Left lung (tissue), 10 donors: ENCODE measurements around the gene PHLDB2. TPM values are rescaled to one million over a fixed set of nuclear protein-coding genes. Genes with fewer than 3 reads are reported as not detected.

Experiments used
- ATAC-seq: fragments of 200-7000 bp; cut with Tn5 transposase; one replicate; pipeline ENCODE4 v1.9.1; 2020; ENCODE audit warnings: moderate library complexity
- DNase-seq, 4 donors: peaks; one replicate each; pipeline ENCODE4 v3.0.0-alpha.2; 2013 to 2020
- H3K27ac ChIP-seq, 2 donors: fragments of 200-600 bp; sonication (generic) in 1 of 2; one replicate each; pipeline versions ENCODE4 v1.5.0 to v1.8.0; 2020 to 2021
- H3K27me3 ChIP-seq, 2 donors: fragments of 200-600 bp; sonication (generic) in 1 of 2; one replicate each; pipeline versions ENCODE4 v1.5.0 to v1.8.0; 2020 to 2021
- H3K36me3 ChIP-seq, 2 donors: fragments of 200-600 bp; sonication (generic) in 1 of 2; one replicate each; pipeline versions ENCODE4 v1.5.0 to v1.8.0; 2020 to 2021
- H3K4me1 ChIP-seq, 2 donors: fragments of 200-600 bp; one replicate each; pipeline ENCODE4 v1.8.0; 2021
- H3K4me3 ChIP-seq, 2 donors: fragments of 200-600 bp; sonication (generic) in 1 of 2; one replicate each; pipeline versions ENCODE4 v1.5.0 to v1.8.0; 2020 to 2021; ENCODE audit warnings: mild to moderate bottlenecking in 1 of 2
- H3K9me3 ChIP-seq, 2 donors: fragments of 200-600 bp; sonication (generic) in 1 of 2; one replicate each; pipeline versions ENCODE4 v1.5.0 to v1.8.0; 2020 to 2021
- intact Hi-C, 2 donors: fragments of 100-400 bp; cut with DNase I; formaldehyde crosslinking; loops; one replicate each; pipeline versions ENCODE4 v1.11.2 to v1.14.2; 2022
- polyA plus RNA-seq, 6 donors: library from polyadenylated mRNA; unstranded; fragments of 120-200 nt; gene quantifications; one replicate each; pipeline ENCODE4 v1.2.1, GENCODE V29; 2013; ENCODE audit not compliant: insufficient read length in 6 of 6
- total RNA-seq, 2 donors: library from RNA; stranded (reverse); fragmentation: NEBNext Ultra II Directional; extraction: Animal tissue kit (Norgen Biotek cat#: 25700); gene quantifications; one replicate each; pipeline ENCODE4 v1.2.1, GENCODE V29; 2021
- TF ChIP-seq, protein P1 (sequence below), 2 donors: fragments of 200-600 bp; sonication (generic) in 1 of 2; IDR thresholded peaks; one replicate each; pipeline versions ENCODE4 v1.5.0 to v1.8.0; 2021; ENCODE audit warnings: antibody characterized with exemption in 2 of 2
- donor health status: DM: no; HTN: yes; CAD: no.
- donor health status: DM: no; HTN: no; CAD: no.

The PHLDB2 gene
- total and polyA plus RNA-seq, 8 donors: 38.0 to 71.0 (median 51.7) TPM

DNA sequence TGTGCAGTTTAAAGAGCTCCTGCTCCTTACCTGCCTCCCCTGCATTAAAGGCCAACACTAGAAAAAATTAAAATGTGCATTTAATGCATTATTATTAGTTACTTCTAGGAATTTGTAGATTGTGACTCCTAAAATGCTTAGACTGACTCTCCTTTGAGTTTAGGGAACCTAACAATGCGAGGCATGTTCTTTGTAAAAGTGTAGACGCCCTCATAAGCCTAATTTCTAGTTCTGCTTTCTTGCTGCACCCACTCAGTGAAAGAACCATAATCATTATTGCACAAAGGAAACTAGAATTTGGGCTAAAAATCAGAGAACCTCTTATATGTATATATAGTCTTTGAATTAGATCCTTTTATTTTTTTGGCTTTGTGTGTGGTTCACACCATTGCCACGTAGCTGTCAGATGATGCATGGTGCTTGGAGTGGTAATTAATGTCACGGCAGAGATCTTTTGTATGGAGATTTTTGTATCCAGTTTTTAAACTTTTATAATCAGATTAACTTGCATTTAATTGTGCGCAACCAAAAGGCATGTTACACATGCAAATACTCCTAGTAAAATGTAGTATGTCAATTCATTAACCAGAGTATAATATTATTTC, 120.5 kb downstream of the PHLDB2 start:
- Histone ChIP-seq H3K4me1 (peaks cover 0 to 30% of the 10 kb centered on the region in 2 donors), H3K27ac (peak overlapping the region; percentile 86 to 95), H3K36me3 (no peaks in the 10 kb centered on the region), H3K4me3 (peak overlapping the region; percentile 81 to 83), H3K27me3 (no peaks in the 10 kb centered on the region), H3K9me3 (no peaks in the 10 kb centered on the region)
- DNase-seq (no peak), ATAC-seq (peak; percentile 39)
- intact Hi-C loops: no loop called here
- TF ChIP-seq, protein P1, sequence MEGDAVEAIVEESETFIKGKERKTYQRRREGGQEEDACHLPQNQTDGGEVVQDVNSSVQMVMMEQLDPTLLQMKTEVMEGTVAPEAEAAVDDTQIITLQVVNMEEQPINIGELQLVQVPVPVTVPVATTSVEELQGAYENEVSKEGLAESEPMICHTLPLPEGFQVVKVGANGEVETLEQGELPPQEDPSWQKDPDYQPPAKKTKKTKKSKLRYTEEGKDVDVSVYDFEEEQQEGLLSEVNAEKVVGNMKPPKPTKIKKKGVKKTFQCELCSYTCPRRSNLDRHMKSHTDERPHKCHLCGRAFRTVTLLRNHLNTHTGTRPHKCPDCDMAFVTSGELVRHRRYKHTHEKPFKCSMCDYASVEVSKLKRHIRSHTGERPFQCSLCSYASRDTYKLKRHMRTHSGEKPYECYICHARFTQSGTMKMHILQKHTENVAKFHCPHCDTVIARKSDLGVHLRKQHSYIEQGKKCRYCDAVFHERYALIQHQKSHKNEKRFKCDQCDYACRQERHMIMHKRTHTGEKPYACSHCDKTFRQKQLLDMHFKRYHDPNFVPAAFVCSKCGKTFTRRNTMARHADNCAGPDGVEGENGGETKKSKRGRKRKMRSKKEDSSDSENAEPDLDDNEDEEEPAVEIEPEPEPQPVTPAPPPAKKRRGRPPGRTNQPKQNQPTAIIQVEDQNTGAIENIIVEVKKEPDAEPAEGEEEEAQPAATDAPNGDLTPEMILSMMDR (IDR thresholded peaks at IDR 0.05): peak in 1 of 2 donors; percentile 4

DNA sequence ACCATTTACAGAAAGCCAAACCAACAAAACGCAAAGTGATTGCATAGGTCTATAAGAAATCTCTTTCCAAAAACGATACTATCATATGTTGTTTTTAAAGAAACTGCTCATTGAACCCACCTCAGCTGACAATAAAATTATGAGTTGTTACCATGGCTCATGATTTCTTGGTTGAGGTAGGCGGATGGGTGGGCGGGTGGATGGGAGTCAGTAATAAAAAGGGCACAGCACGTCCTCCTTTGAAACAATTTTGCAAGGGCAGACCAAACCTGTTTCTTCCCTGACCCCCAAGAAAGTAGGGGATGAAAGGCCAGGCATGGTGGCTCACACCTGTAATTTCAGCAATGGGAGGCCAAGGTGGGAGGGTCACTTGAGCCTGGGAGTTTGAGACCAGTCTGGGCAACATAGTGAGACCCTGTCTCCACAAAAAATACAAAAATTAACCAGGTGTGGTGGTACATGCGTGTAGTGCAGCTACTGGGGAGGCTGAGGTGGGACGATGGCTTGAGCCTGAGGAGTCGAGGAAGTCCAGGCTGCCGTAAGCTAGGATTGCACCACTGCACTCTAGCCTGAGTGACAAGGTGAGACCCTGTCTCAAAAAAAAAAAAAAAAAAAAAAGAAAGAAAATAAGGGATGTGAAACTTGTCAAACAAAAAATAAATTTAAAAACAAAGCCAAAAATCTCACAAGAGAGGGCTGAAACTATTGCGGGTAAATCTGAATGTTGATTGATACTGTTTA, 121.8 kb downstream of the PHLDB2 start:
- TF ChIP-seq, protein P1 (IDR thresholded peaks at IDR 0.05): no peak
- no peak overlapping the region for H3K27ac ChIP-seq
- H3K4me1 ChIP-seq: peaks cover 0 to 30% of the 10 kb centered on the region in 2 donors
- intact Hi-C loops: no loop called here
- DNase-seq (no peak), ATAC-seq (no peak)
- H3K36me3 ChIP-seq: no peaks in the 10 kb centered on the region
- no peaks in the 10 kb centered on the region for H3K9me3 ChIP-seq
- H3K4me3 ChIP-seq: no peak overlapping the region
- no peaks in the 10 kb centered on the region for H3K27me3 ChIP-seq

DNA sequence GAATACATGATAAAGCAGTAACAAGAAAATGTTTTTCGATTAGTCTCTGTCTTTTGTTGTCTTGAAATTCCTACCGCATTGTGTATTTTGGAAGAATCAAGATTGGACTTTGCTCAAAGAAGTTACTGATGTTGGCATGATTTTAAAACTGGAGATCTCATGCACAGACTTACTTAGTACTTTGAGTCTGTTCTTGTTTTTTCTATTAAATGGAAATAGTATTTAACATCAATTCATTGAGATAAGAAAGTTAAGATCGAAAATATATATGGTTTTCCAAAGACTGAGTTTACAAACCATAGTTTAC, 122.3 kb downstream of the PHLDB2 start:
- intact Hi-C loops: no loop called here
- ATAC-seq: no peak
- no peaks in the 10 kb centered on the region for H3K9me3 ChIP-seq
- no peaks in the 10 kb centered on the region for H3K27me3 ChIP-seq
- no peak overlapping the region for H3K4me3 ChIP-seq
- TF ChIP-seq, protein P1 (IDR thresholded peaks at IDR 0.05): no peak
- peaks cover 0 to 30% of the 10 kb centered on the region in 2 donors for H3K4me1 ChIP-seq
- peaks cover 0 to 3% of the 10 kb centered on the region in 2 donors for H3K36me3 ChIP-seq
- no peak overlapping the region for H3K27ac ChIP-seq
- no peak for DNase-seq

DNA sequence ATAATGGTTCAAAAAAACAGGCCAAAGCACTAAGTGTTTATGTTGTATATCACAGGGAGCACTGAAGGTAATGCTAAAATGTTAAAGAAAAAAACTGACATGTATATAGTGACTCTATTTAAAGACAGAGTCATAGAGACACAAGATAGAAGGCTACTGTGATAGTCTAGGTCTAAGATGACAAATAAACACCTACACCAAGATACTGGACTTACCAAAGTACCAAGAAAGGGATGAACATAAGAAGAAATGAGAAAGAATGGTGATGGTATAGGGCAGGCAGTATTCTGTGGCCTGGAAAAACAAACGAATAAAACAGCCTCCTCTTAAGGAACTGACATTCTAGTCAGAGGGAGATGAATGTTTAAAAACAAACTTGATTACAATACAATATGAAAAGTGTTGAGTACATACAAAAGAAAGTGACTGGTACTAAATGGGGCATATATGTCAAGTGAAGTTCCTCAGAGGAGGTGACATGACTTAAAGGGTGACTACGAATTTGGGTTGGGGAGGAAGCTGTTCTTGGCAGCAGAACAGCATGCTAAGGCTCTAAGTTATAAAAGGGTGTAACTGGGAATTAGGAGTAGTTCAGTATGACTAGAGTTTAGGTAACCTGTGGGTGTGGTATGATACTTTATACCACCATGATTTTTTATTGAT, 125.7 kb downstream of the PHLDB2 start:
- intact Hi-C loops: no loop called here
- H3K27me3 ChIP-seq: no peaks in the 10 kb centered on the region

More for the DNA sequence above, 125.7 kb downstream of the PHLDB2 start:
- H3K36me3 ChIP-seq: peaks cover 0 to 13% of the 10 kb centered on the region in 2 donors
- H3K9me3 ChIP-seq: no peaks in the 10 kb centered on the region
- no peak overlapping the region for H3K4me3 ChIP-seq
- TF ChIP-seq, protein P1 (IDR thresholded peaks at IDR 0.05): no peak
- no peak overlapping the region for H3K27ac ChIP-seq
- no peak for DNase-seq
- ATAC-seq: no peak
- H3K4me1 ChIP-seq: peaks cover 0 to 27% of the 10 kb centered on the region in 2 donors
